HepG2 (cell line): Measurements from ENCODE around the gene HEATR5B. TPM values are rescaled to one million over a fixed set of nuclear protein-coding genes. Genes with fewer than 3 reads are reported as not detected.

ENCODE experiments used
- ATAC-seq: fragments of 200-7000 bp; cut with Tn5 transposase; 3 replicates; pipeline ENCODE4 v1.9.1; 2020; ENCODE audit warnings: mild to moderate bottlenecking, moderate library complexity
- BruUV-seq: library from RNA; stranded (reverse); fragments of 400-500 nt; replicated peaks from 2 replicates; lab custom pipeline; 2021; lab: Mats Ljungman, UMichigan
- CTCF ChIA-PET: fragments of 300-600 bp; formaldehyde crosslinking; extraction: SDS; loops from one replicate; lab custom pipeline; 2021; ENCODE audit warnings: low total read pairs, inconsistent platforms, low intra/inter-chr PET ratio; lab: Yijun Ruan, JAX
- POLR2A ChIA-PET: fragments of 350-600 bp; sonication (Branson Sonifier 250); formaldehyde crosslinking; loops from one replicate; lab custom pipeline; 2020; ENCODE audit warnings: antibody characterized with exemption, inconsistent platforms; lab: Yijun Ruan, JAX
- DNase-seq: peaks from one replicate; pipeline ENCODE4 v3.0.0-alpha.2; 2015; ENCODE audit warnings: low spot score
- FAIRE-seq: peaks from 3 replicates; lab custom pipeline; 2011; peaks lifted over from hg19 to GRCh38; lab: Jason Lieb, UNC
- H2AFZ ChIP-seq: one replicate; pipeline ENCODE4 v1.6.1; 2011; ENCODE audit warnings: low read length, inconsistent platforms
- H3K27ac ChIP-seq: fragments of 300-600 bp; 3 replicates; pipeline ENCODE4 v1.8.0; 2011; ENCODE audit warnings: mixed run types, mild to moderate bottlenecking, mixed read lengths, low read length, inconsistent platforms; ENCODE audit not compliant: insufficient read depth; ENCODE audit errors: extremely low read length
- H3K27me3 ChIP-seq, 2 experiments: fragments of 200-600 bp in 1 of 2; 2 replicates in 1 of 2; 3 replicates in 1 of 2; pipeline versions ENCODE4 v1.6.0 to v1.8.0; 2011; ENCODE audit warnings: low read length in 2 of 2, mild to moderate bottlenecking in 2 of 2, moderate library complexity in 2 of 2, inconsistent platforms in 1 of 2; ENCODE audit not compliant: insufficient read depth in 2 of 2, control insufficient read depth in 1 of 2
- H3K36me3 ChIP-seq, 2 experiments: fragments of 200-600 bp in 1 of 2; replicated peaks in 1 of 2; 2 replicates in 1 of 2; 3 replicates in 1 of 2; pipeline versions ENCODE4 v1.5.1 to v1.8.0; 2011; ENCODE audit warnings: low read length in 2 of 2, inconsistent platforms in 1 of 2; ENCODE audit not compliant: insufficient read depth in 2 of 2, control insufficient read depth in 1 of 2
- H3K4me1 ChIP-seq: 2 replicates; pipeline ENCODE4 v1.5.1; 2012; ENCODE audit warnings: low read length, inconsistent platforms; ENCODE audit not compliant: insufficient read depth
- H3K4me2 ChIP-seq: 2 replicates; pipeline ENCODE4 v1.6.0; 2011; ENCODE audit warnings: low read depth, low read length, inconsistent platforms
- H3K4me3 ChIP-seq, 3 experiments: fragments of 200-600 bp in 1 of 3; sonication (generic), shearing (Covaris generic) in 1 of 3; replicated peaks in 1 of 3; 2 replicates each; pipeline ENCODE4 v1.5.1; 2011 to 2016; ENCODE audit warnings: low read length in 3 of 3, inconsistent platforms in 2 of 3, low read depth in 2 of 3, mild to moderate bottlenecking in 2 of 3, control low read depth in 1 of 3, mixed read lengths in 1 of 3; ENCODE audit not compliant: insufficient read depth in 1 of 3
- H3K79me2 ChIP-seq: one replicate; pipeline ENCODE4 v1.6.1; 2011; ENCODE audit warnings: low read length, inconsistent platforms; ENCODE audit not compliant: insufficient read depth
- H3K9ac ChIP-seq: 2 replicates; pipeline ENCODE4 v1.6.0; 2011; ENCODE audit warnings: mild to moderate bottlenecking, low read depth, low read length, inconsistent platforms; ENCODE audit not compliant: insufficient read depth
- H3K9me3 ChIP-seq: 2 replicates; pipeline ENCODE4 v1.5.1; 2012; ENCODE audit warnings: mild to moderate bottlenecking, low read length
- H4K20me1 ChIP-seq: 2 replicates; pipeline ENCODE4 v1.6.0; 2011; ENCODE audit warnings: inconsistent platforms, mild to moderate bottlenecking, low read length, moderate library complexity; ENCODE audit not compliant: insufficient read depth
- EHMT2 ChIP-seq: fragments of 200-600 bp; sonication (generic); IDR thresholded peaks from 2 replicates; pipeline ENCODE4 v1.7.0; 2017; ENCODE audit warnings: antibody characterized with exemption, low read depth, low read length, borderline replicate concordance
- ELF1 ChIP-seq: sonication (generic); formaldehyde crosslinking; IDR thresholded peaks from 2 replicates; pipeline ENCODE4 v1.4.0; 2020; ENCODE audit warnings: missing genetic modification reagents
- HNF4A ChIP-seq: sonication (generic); formaldehyde crosslinking; IDR thresholded peaks from 2 replicates; pipeline ENCODE4 v1.4.0; 2020; ENCODE audit warnings: missing genetic modification reagents
- MAX ChIP-seq: IDR thresholded peaks from 2 replicates; pipeline ENCODE4 v1.6.1; 2012; ENCODE audit warnings: inconsistent platforms
- MTF2 ChIP-seq: sonication (generic); formaldehyde crosslinking; IDR thresholded peaks from 2 replicates; pipeline ENCODE4 v1.5.0; 2020; ENCODE audit warnings: missing genetic modification reagents, borderline replicate concordance
- NFKB2 ChIP-seq: sonication (generic); formaldehyde crosslinking; IDR thresholded peaks from 2 replicates; pipeline ENCODE4 v1.4.0; 2020; ENCODE audit warnings: missing genetic modification reagents, borderline replicate concordance
- PHF5A ChIP-seq: IDR thresholded peaks from one replicate; pipeline ENCODE4 v1.6.1; 2018; ENCODE audit warnings: low read depth, missing genetic modification reagents; ENCODE audit not compliant: unreplicated experiment
- PTBP1 ChIP-seq: fragments of 200-400 bp; formaldehyde crosslinking; IDR thresholded peaks from 2 replicates; pipeline ENCODE4 v1.6.1; 2018; ENCODE audit warnings: low read length, low read depth; ENCODE audit not compliant: poor library complexity, severe bottlenecking
- SCMH1 ChIP-seq: sonication (generic); formaldehyde crosslinking; IDR thresholded peaks from 2 replicates; pipeline ENCODE4 v1.9.0; 2021; ENCODE audit warnings: missing genetic modification reagents, mild to moderate bottlenecking, borderline replicate concordance
- SRF ChIP-seq: IDR thresholded peaks from 2 replicates; pipeline ENCODE4 v1.6.1; 2011; ENCODE audit warnings: mild to moderate bottlenecking, low read depth, low read length, moderate library complexity
- XBP1 ChIP-seq: sonication (generic); formaldehyde crosslinking; IDR thresholded peaks from 2 replicates; pipeline ENCODE4 v1.5.0; 2020; ENCODE audit warnings: missing genetic modification reagents
- YEATS2 ChIP-seq: sonication (generic); formaldehyde crosslinking; IDR thresholded peaks from 2 replicates; pipeline ENCODE4 v1.4.0; 2020; ENCODE audit warnings: missing genetic modification reagents, borderline replicate concordance
- ZKSCAN1 ChIP-seq: fragments of 150-350 bp; IDR thresholded peaks from 2 replicates; pipeline ENCODE4 v1.6.1; 2014; ENCODE audit warnings: low read length
- ZNF543 ChIP-seq: sonication (generic); formaldehyde crosslinking; IDR thresholded peaks from 2 replicates; pipeline ENCODE4 v1.4.0; 2020; ENCODE audit warnings: mild to moderate bottlenecking, missing genetic modification reagents
- ZNF552 ChIP-seq: sonication (generic); formaldehyde crosslinking; IDR thresholded peaks from 2 replicates; pipeline ENCODE4 v1.9.0; 2022; ENCODE audit warnings: missing genetic modification reagents, mild to moderate bottlenecking, borderline replicate concordance
- ZNF563 ChIP-seq: sonication (generic); formaldehyde crosslinking; IDR thresholded peaks from 2 replicates; pipeline ENCODE4 v1.8.0; 2022; ENCODE audit warnings: mild to moderate bottlenecking, moderate library complexity, missing genetic modification reagents
- ZNF574 ChIP-seq: sonication (generic); formaldehyde crosslinking; IDR thresholded peaks from 2 replicates; pipeline ENCODE4 v1.4.0; 2020; ENCODE audit warnings: missing genetic modification reagents
- WGBS: methylation state at CpG from one replicate; pipeline ENCODE4 v1.1.6; 2017; ENCODE audit warnings: low lambda C conversion rate; 5-methylcytosine and 5-hydroxymethylcytosine counted together
- in situ Hi-C: cut with HindIII; loops from 2 replicates; pipeline ENCODE4 v1.10.0; 2017; ENCODE audit warnings: low pct_unique_long_range_greater_than_20kb; ENCODE audit not compliant: extremely low pct_ligation_motif_present
- intact Hi-C: fragments of 100-400 bp; cut with micrococcal nuclease; formaldehyde crosslinking; loops from one replicate; pipeline ENCODE4 v1.10.0; 2022; ENCODE audit not compliant: unreplicated experiment
- polyA plus RNA-seq, 8 experiments: library from polyadenylated mRNA; depleted of rRNA in 3 of 8; stranded (reverse) in 7 of 8; unstranded in 1 of 8; fragments of >200 nt; fragmentation: Illumina TruSeq in 4 of 8; extraction: Trizol in 4 of 8; gene quantifications; 2 replicates each; pipeline versions ENCODE4 v1.2.1 to v1.2.3, GENCODE V29; 2011 to 2016; ENCODE audit warnings: low read depth in 4 of 8, missing spikeins in 1 of 8, mixed read lengths in 1 of 8; ENCODE audit not compliant: insufficient read depth in 1 of 8
- total RNA-seq, 5 experiments: library from RNA; depleted of rRNA; stranded (reverse); fragments of >200 nt; fragmentation: Illumina TruSeq; extraction: Trizol; gene quantifications; 2 replicates each; pipeline ENCODE4 v1.2.3, GENCODE V29; 2016; ENCODE audit warnings: low read depth in 1 of 5
- TF ChIP-seq, protein P1 (sequence below): sonication (generic); formaldehyde crosslinking; conservative IDR thresholded peaks from 2 replicates; pipeline ENCODE4 v1.8.0; 2022; ENCODE audit warnings: low read depth, missing genetic modification reagents
- TF ChIP-seq, protein P2 (sequence below): sonication (generic); formaldehyde crosslinking; IDR thresholded peaks from 2 replicates; pipeline ENCODE4 v1.5.1; 2020; ENCODE audit warnings: missing genetic modification reagents, mild to moderate bottlenecking, borderline replicate concordance

The HEATR5B gene
- total and polyA plus RNA-seq, 2 of the 13 experiments (the other 11 are each of a cell fraction or from before 2014, with no cell fraction given) = 12.7 to 16.3 TPM

DNA sequence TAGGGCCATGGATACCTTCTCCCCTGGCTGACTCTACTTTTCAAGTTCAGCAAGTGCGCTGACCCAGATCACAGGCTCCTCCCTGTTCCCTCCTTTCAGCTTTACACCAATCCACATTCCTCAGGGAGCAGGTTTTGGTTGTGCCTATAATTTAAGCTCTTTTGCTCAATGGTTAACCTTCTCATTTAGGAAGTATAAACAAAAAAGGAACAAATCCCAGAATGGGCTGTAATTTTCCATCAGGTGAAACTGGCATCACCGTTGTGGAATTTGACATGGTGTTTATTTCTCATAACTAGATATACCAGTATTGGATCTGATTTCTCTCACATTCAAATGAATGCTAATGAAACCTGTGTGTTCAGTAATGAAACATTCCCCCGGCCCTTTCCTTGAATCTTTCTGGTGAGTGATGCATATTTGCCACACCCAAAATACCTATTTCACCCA is 131.4 kb downstream of the HEATR5B start:
- 0 out of 5 replicates have a peak, but pooled peaks cover 0 to 3% of the 10 kb centered on the region in 2 experiments for H3K36me3 ChIP-seq
- H3K4me1 ChIP-seq = peaks cover 16% of the 10 kb centered on the region
- intact Hi-C loops = no loop called here
- no peak for DNase-seq
- H3K27me3 ChIP-seq = no peaks in the 10 kb centered on the region
- ChIA-PET CTCF (no interaction called here), POLR2A (interaction anchor here (1.3 kb wide), 1 partner anchor 204 kb away, joined by 3 read pairs; the partner anchor contains the start of gene EIF2AK2)
- H4K20me1 ChIP-seq = no peaks in the 10 kb centered on the region; the same call in 1 of the 2 replicates
- H3K4me2 ChIP-seq = no peak overlapping the region
- no TSS peak for BruUV-seq
- H3K9me3 ChIP-seq = no peaks in the 10 kb centered on the region
- H3K27ac ChIP-seq = no peak overlapping the region
- WGBS = 93% methylated on average over 3 of the region's 3 CpGs
- H2AFZ ChIP-seq = no peak overlapping the region
- no peak for ATAC-seq
- peaks cover 12% of the 10 kb centered on the region for H3K79me2 ChIP-seq
- in situ Hi-C loops = no loop called here
- no peak for FAIRE-seq
- H3K9ac ChIP-seq = no peak overlapping the region
- no peak overlapping the region for H3K4me3 ChIP-seq
- TF ChIP-seq, protein P1, sequence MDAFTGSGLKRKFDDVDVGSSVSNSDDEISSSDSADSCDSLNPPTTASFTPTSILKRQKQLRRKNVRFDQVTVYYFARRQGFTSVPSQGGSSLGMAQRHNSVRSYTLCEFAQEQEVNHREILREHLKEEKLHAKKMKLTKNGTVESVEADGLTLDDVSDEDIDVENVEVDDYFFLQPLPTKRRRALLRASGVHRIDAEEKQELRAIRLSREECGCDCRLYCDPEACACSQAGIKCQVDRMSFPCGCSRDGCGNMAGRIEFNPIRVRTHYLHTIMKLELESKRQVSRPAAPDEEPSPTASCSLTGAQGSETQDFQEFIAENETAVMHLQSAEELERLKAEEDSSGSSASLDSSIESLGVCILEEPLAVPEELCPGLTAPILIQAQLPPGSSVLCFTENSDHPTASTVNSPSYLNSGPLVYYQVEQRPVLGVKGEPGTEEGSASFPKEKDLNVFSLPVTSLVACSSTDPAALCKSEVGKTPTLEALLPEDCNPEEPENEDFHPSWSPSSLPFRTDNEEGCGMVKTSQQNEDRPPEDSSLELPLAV (CRISPR knock-in tag) = no peak
- TF ChIP-seq SCMH1 (CRISPR knock-in tag) = no peak
- TF ChIP-seq ELF1 (CRISPR knock-in tag) = no peak
- no peak for TF ChIP-seq YEATS2 (CRISPR knock-in tag)
- no peak for TF ChIP-seq ZNF574 (CRISPR knock-in tag)
- TF ChIP-seq PTBP1 = no peak
- no peak for TF ChIP-seq EHMT2
- TF ChIP-seq ZNF552 = no peak
- no peak for TF ChIP-seq PHF5A (CRISPR knock-in tag)
- no peak for TF ChIP-seq ZNF543 (CRISPR knock-in tag)
- no peak for TF ChIP-seq MAX
- no peak for TF ChIP-seq SRF
- no peak for TF ChIP-seq ZNF563 (CRISPR knock-in tag)
- TF ChIP-seq HNF4A (CRISPR knock-in tag) = no peak
- TF ChIP-seq, protein P2, sequence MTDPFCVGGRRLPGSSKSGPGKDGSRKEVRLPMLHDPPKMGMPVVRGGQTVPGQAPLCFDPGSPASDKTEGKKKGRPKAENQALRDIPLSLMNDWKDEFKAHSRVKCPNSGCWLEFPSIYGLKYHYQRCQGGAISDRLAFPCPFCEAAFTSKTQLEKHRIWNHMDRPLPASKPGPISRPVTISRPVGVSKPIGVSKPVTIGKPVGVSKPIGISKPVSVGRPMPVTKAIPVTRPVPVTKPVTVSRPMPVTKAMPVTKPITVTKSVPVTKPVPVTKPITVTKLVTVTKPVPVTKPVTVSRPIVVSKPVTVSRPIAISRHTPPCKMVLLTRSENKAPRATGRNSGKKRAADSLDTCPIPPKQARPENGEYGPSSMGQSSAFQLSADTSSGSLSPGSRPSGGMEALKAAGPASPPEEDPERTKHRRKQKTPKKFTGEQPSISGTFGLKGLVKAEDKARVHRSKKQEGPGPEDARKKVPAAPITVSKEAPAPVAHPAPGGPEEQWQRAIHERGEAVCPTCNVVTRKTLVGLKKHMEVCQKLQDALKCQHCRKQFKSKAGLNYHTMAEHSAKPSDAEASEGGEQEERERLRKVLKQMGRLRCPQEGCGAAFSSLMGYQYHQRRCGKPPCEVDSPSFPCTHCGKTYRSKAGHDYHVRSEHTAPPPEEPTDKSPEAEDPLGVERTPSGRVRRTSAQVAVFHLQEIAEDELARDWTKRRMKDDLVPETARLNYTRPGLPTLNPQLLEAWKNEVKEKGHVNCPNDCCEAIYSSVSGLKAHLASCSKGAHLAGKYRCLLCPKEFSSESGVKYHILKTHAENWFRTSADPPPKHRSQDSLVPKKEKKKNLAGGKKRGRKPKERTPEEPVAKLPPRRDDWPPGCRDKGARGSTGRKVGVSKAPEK (CRISPR knock-in tag) = no peak
- no peak for TF ChIP-seq MTF2
- no peak for TF ChIP-seq ZKSCAN1
- TF ChIP-seq XBP1 = no peak
- no peak for TF ChIP-seq NFKB2
